ENCODE measurements around the gene EFNA5.

GRCh38 chr5:107477492-107477891 is 193.2 kb downstream of the EFNA5 start:
- TF ChIP-seq EP300 (IDR thresholded peaks at IDR 0.05) (no peak), POLR2AphosphoS5 (IDR thresholded peaks at IDR 0.05) (no peak), POLR2A (IDR thresholded peaks at IDR 0.05) (no peak)
- TF ChIP-seq, protein P1, sequence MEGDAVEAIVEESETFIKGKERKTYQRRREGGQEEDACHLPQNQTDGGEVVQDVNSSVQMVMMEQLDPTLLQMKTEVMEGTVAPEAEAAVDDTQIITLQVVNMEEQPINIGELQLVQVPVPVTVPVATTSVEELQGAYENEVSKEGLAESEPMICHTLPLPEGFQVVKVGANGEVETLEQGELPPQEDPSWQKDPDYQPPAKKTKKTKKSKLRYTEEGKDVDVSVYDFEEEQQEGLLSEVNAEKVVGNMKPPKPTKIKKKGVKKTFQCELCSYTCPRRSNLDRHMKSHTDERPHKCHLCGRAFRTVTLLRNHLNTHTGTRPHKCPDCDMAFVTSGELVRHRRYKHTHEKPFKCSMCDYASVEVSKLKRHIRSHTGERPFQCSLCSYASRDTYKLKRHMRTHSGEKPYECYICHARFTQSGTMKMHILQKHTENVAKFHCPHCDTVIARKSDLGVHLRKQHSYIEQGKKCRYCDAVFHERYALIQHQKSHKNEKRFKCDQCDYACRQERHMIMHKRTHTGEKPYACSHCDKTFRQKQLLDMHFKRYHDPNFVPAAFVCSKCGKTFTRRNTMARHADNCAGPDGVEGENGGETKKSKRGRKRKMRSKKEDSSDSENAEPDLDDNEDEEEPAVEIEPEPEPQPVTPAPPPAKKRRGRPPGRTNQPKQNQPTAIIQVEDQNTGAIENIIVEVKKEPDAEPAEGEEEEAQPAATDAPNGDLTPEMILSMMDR (IDR thresholded peaks at IDR 0.05) = no peak

Measured in gastroesophageal sphincter (tissue), 3 donors.